GM13976 (cell line): ENCODE results near the gene ZFYVE28.

Experiments
- DNase-seq: peaks from one replicate; pipeline ENCODE4 v3.0.0; 2012; ENCODE audit warnings: low spot score
- in situ Hi-C: fragments of 300-500 bp; cut with MboI; formaldehyde crosslinking; loops from one replicate; pipeline ENCODE4 v1.12.0; 2022; ENCODE audit warnings: low sequenced_read_pairs, mixed read lengths, inconsistent platforms; ENCODE audit not compliant: unreplicated experiment
- TF ChIP-seq, protein P1 (sequence below): IDR thresholded peaks from 2 replicates; pipeline ENCODE4 v1.5.1; 2012; ENCODE audit warnings: borderline replicate concordance, mild to moderate bottlenecking; ENCODE audit not compliant: insufficient read depth; ENCODE audit errors: extremely low read depth, missing control alignments, control extremely low read depth

Gene ZFYVE28

DNA sequence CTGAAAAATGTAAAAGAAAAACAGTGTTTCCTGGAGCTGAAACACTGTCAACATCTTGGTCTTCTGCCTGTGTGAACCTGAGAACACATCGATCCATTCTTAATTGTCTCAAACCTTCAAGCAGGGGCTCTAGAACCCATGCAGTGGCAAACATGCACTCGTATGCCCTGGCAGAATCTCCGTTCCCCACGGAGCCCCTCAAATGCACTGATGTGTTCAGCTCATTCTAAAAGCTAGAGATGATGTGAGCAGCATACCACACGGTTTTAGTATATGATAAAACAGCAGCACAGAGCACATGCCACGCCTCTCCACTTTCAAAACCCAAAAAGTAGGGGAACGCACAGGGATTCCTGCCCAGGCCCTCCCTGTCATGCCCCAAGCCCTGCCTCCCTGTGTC is 44.9 kb downstream of the ZFYVE28 start:
- no peak for DNase-seq
- TF ChIP-seq, protein P1, sequence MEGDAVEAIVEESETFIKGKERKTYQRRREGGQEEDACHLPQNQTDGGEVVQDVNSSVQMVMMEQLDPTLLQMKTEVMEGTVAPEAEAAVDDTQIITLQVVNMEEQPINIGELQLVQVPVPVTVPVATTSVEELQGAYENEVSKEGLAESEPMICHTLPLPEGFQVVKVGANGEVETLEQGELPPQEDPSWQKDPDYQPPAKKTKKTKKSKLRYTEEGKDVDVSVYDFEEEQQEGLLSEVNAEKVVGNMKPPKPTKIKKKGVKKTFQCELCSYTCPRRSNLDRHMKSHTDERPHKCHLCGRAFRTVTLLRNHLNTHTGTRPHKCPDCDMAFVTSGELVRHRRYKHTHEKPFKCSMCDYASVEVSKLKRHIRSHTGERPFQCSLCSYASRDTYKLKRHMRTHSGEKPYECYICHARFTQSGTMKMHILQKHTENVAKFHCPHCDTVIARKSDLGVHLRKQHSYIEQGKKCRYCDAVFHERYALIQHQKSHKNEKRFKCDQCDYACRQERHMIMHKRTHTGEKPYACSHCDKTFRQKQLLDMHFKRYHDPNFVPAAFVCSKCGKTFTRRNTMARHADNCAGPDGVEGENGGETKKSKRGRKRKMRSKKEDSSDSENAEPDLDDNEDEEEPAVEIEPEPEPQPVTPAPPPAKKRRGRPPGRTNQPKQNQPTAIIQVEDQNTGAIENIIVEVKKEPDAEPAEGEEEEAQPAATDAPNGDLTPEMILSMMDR = no peak
- in situ Hi-C loops = no loop called here

DNA sequence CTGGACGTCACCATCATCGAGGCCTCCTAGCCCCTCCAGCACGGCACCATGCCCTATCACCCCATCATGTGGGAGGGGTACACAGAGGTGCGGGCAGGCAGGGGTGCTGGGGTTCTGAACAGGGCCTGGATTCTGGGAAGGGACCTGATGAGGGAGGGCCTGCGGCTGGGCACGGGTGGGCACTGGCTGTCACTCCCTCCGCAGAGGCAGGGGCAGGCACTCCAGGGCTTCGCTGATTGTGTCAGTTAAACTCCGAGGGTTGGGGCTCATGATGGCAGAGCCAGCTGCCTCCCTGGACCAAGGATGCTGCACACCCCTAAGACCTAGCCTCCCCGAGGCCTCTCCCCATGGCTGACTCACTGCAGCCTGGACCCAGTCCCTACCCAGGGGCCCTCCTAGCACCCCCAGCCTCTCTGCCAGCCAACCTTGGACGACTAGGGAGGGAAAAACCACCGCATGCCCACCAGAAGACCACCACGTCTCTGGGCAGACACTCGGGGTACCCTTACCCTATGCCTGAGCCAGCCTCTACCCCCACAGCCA is 45.9 kb downstream of the ZFYVE28 start:
- in situ Hi-C loops = no loop called here
- no peak for DNase-seq
- TF ChIP-seq, protein P1 = no peak

DNA sequence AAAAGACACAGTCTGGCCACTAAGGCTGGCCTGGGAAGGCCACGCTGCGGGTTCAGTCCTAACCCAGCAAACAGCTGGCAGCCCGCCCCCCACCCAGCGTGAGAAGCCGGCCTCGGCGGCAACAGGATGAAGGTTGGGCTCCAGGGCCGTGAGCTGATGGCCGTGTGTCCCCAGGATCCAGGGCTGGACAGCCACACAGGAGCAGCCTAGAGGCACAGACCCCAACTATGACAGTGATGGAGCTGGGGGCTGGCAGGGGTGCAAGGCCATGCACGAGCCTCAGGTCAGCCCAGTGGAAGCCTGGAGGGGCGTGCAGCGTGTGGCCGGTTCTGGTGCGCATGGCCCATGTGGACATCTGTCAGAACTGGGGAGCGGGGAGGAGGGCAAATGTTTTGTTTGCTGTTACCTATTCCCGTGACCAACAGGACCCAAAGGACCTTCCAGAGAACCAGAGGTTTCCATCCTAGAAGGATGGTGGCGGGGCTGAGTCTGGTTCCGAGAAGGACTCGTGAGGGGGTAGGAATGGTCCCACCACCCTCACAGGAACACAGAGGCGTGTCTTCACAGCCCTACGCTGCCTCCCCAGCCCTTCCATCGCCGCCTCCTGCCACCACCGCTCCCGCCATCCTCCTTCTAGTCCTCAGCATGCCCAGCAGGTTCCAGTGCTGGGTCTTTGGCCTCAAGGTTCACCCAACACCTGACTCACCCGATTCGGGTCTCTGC is 46.5 kb downstream of the ZFYVE28 start:
- TF ChIP-seq, protein P1 = no peak
- DNase-seq = no peak
- in situ Hi-C loops = no loop called here

DNA sequence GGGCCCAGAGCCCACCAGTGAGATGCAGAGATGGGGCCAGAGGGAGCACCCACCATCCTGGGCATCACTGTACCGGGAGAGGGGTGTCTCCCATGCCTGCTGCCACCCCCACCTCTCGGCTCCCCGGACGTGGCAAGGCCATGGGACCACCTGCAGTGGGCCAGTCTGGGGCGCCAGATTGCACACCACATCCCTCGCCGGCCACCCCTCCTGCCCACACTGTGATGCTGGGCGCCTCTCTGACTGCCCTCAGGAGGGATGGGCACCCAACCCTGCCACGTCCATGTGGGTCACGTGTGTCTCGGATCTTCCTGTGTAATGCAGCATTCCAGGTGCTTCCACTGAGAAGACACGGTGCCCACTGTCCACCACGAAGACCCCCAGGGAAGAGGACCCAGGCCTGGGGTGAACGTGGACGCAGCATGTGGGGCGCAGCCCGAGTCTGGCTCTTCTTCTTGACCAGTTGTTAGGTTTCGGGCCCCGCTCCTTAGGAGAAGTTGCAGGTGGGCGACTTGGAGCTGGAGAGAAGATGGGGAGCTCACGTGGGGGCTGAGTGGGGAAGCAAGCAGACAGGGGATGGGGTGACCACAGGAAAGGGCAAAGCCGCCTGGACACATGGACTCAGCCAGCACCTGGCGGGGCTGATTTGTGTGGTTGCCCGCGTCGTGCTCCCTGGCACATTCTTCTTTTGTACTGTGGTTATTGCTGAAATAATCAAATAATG is 47.7 kb downstream of the ZFYVE28 start:
- DNase-seq = no peak
- in situ Hi-C loops = no loop called here
- TF ChIP-seq, protein P1 = no peak

DNA sequence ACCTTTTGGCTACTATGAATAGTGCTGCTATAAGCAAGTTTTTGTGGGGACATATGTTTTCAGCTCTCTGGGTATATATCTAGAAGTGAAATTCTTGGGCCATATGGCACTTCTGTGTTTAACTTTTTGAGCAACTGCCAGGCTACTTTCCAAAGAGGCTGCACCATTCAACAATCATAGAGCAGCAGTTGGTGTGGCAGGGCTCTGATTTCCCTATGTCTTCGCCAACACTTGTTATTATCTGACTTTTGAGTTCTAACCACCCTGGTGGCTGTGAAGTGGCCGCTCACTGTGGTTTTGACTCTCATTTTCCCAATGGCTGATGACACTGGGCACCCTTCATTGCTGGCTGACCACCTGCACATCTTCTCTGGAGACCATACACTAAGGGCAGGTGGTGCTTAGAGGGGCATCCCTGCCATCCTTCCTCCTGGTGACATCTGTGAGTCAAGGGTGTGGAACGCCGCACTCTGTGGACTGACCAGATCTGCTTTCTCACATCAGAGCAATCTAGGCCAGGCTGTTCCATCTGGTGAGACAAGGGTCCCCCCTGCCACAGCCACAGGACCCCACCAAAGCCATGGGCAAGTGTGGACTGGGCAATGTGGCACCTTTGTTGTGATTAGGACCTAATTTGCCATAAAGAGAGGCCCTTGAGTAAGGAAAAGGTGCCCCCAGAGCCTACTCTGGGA is 49.6 kb downstream of the ZFYVE28 start:
- TF ChIP-seq, protein P1 = no peak
- in situ Hi-C loops = no loop called here
- DNase-seq = no peak

DNA sequence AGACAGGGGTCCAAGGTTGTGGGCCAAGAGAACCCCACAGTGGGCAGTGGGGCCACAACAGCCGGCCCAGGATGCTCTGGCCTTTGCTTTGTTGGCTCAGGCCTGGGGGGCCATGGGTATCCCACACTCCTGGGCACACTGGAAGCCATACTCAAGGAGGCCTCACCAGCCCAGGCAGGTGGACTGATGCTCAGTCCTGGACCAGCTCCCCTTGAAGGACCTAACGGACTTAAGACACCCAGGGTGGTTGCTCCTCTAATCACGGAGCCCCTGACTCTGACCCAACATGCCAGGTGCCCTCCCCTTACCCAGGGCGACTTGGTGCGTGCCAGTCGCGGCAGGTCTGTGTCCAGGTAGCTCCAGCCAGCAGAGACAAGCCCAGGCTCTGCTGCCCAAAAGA is 50.8 kb downstream of the ZFYVE28 start:
- DNase-seq = no peak
- in situ Hi-C loops = no loop called here
- TF ChIP-seq, protein P1 = no peak
